Stimulated activated memory B cell treated with anti-CD40 and anti-IgM and Interleukin-4, amounts not matched to agents 10 μg/mL and 1 μg/mL and 100 μg/mL, for 72 hours (primary cell): ENCODE results near the gene PIP4P1.
A peak's percentile ranks its signal among the peaks of the same experiment; 100 is the strongest.
"Not testable (repeated sequence)": the region's sequence is repeated elsewhere in the genome, so short reads cannot be mapped to it uniquely, and the experiment has no call there.

ENCODE experiments used
- ATAC-seq: fragments of 150-1000 bp; cut with Tn5 transposase; 2 replicates; pipeline ENCODE4 v1.10.0; 2021
- H3K27ac Mint-ChIP-seq: one replicate; pipeline ENCODE4 v1.8.0; 2022; ENCODE audit warnings: mild to moderate bottlenecking, mixed read lengths
- H3K27me3 Mint-ChIP-seq: one replicate; pipeline ENCODE4 v1.8.0; 2022; ENCODE audit warnings: mixed read lengths
- H3K36me3 Mint-ChIP-seq: one replicate; pipeline ENCODE4 v1.8.0; 2022; ENCODE audit warnings: mixed read lengths
- H3K4me1 Mint-ChIP-seq: one replicate; pipeline ENCODE4 v1.8.0; 2022; ENCODE audit warnings: mixed read lengths
- H3K4me3 Mint-ChIP-seq: one replicate; pipeline ENCODE4 v1.8.0; 2022; ENCODE audit warnings: mild to moderate bottlenecking, moderate library complexity, mixed read lengths
- H3K9me3 Mint-ChIP-seq: one replicate; pipeline ENCODE4 v1.8.0; 2022; ENCODE audit warnings: mixed read lengths

Gene PIP4P1

GRCh38 chr14:20461225-20462141 is at the start of gene PIP4P1:
Gene PIP4P1 (minus strand): TSS chr14:20461434. CDS start chr14:20461325, 109 bp downstream.
- H3K27me3 Mint-ChIP-seq: no peaks in the 10 kb centered on the region
- H3K4me3 Mint-ChIP-seq: peak within 1 kb of the TSS; percentile 92
- peaks cover 16% of the 10 kb centered on the region for H3K36me3 Mint-ChIP-seq
- peaks cover 35% of the 10 kb centered on the region for H3K4me1 Mint-ChIP-seq
- H3K27ac Mint-ChIP-seq: peak within 1 kb of the TSS; percentile 83
- H3K9me3 Mint-ChIP-seq: peaks cover 3% of the 10 kb centered on the region
- peak; percentile 95 for ATAC-seq

GRCh38 chr14:20508367-20508766 is 47.1 kb upstream of the PIP4P1 start:
- H3K4me3 Mint-ChIP-seq: no peak overlapping the region
- no peaks in the 10 kb centered on the region for H3K9me3 Mint-ChIP-seq

GRCh38 chr14:20507537-20507936 is 46.3 kb upstream of the PIP4P1 start:
- not testable (repeated sequence) for H3K36me3 Mint-ChIP-seq, H3K9me3 Mint-ChIP-seq, H3K27ac Mint-ChIP-seq, ATAC-seq, H3K27me3 Mint-ChIP-seq, H3K4me3 Mint-ChIP-seq
- H3K4me1 Mint-ChIP-seq: peaks cover 26% of the 10 kb centered on the region

More at GRCh38 chr14:20508367-20508766, 47.1 kb upstream of the PIP4P1 start:
- Mint-ChIP-seq H3K36me3 (no peaks in the 10 kb centered on the region), H3K27me3 (no peaks in the 10 kb centered on the region), H3K4me1 (peaks cover 28% of the 10 kb centered on the region), H3K27ac (no peak overlapping the region)
- no peak for ATAC-seq

GRCh38 chr14:20506752-20507151 is 45.5 kb upstream of the PIP4P1 start:
- not testable (repeated sequence) for H3K27me3 Mint-ChIP-seq, H3K36me3 Mint-ChIP-seq, H3K9me3 Mint-ChIP-seq, H3K4me3 Mint-ChIP-seq, ATAC-seq, H3K27ac Mint-ChIP-seq
- peaks cover 19% of the 10 kb centered on the region for H3K4me1 Mint-ChIP-seq

- not testable (repeated sequence) for H3K9me3 Mint-ChIP-seq, H3K27ac Mint-ChIP-seq, H3K36me3 Mint-ChIP-seq, ATAC-seq, H3K4me3 Mint-ChIP-seq, H3K27me3 Mint-ChIP-seq
- peaks cover 14% of the 10 kb centered on the region for H3K4me1 Mint-ChIP-seq
Observed at GRCh38 chr14:20506276-20506675, 45.0 kb upstream of the PIP4P1 start.

- H3K9me3 Mint-ChIP-seq: no peaks in the 10 kb centered on the region
- H3K27me3 Mint-ChIP-seq: no peaks in the 10 kb centered on the region
- peak overlapping the region; percentile 18 for H3K27ac Mint-ChIP-seq
- H3K4me1 Mint-ChIP-seq: peaks cover 11% of the 10 kb centered on the region
- no peaks in the 10 kb centered on the region for H3K36me3 Mint-ChIP-seq
- H3K4me3 Mint-ChIP-seq: no peak overlapping the region
- peak; percentile 36 for ATAC-seq
Observed at GRCh38 chr14:20503898-20504297, 42.7 kb upstream of the PIP4P1 start.

- Mint-ChIP-seq H3K9me3 (no peaks in the 10 kb centered on the region), H3K27ac (no peak overlapping the region), H3K4me3 (no peak overlapping the region), H3K4me1 (peaks cover 11% of the 10 kb centered on the region), H3K36me3 (no peaks in the 10 kb centered on the region), H3K27me3 (no peaks in the 10 kb centered on the region)
- ATAC-seq: no peak
Observed at GRCh38 chr14:20501346-20501745, 40.1 kb upstream of the PIP4P1 start.

GRCh38 chr14:20499881-20500280 is 38.6 kb upstream of the PIP4P1 start:
- Mint-ChIP-seq H3K27ac (no peak overlapping the region), H3K27me3 (no peaks in the 10 kb centered on the region), H3K36me3 (no peaks in the 10 kb centered on the region), H3K4me3 (no peak overlapping the region), H3K4me1 (peaks cover 22% of the 10 kb centered on the region), H3K9me3 (peaks cover 4% of the 10 kb centered on the region)
- ATAC-seq: no peak

- Mint-ChIP-seq H3K36me3 (no peaks in the 10 kb centered on the region), H3K27ac (no peak overlapping the region), H3K9me3 (peaks cover 4% of the 10 kb centered on the region), H3K4me3 (no peak overlapping the region), H3K27me3 (no peaks in the 10 kb centered on the region), H3K4me1 (peaks cover 23% of the 10 kb centered on the region)
- no peak for ATAC-seq
Observed at GRCh38 chr14:20499108-20499507, 37.9 kb upstream of the PIP4P1 start.

GRCh38 chr14:20498622-20499021 is 37.4 kb upstream of the PIP4P1 start:
- Mint-ChIP-seq H3K27ac (no peak overlapping the region), H3K27me3 (no peaks in the 10 kb centered on the region), H3K4me3 (no peak overlapping the region), H3K4me1 (peaks cover 23% of the 10 kb centered on the region), H3K9me3 (peaks cover 4% of the 10 kb centered on the region), H3K36me3 (no peaks in the 10 kb centered on the region)
- no peak for ATAC-seq

- Mint-ChIP-seq H3K27me3 (no peaks in the 10 kb centered on the region), H3K4me1 (peaks cover 40% of the 10 kb centered on the region), H3K4me3 (no peak overlapping the region), H3K36me3 (no peaks in the 10 kb centered on the region), H3K27ac (peak overlapping the region; percentile 48), H3K9me3 (peaks cover 7% of the 10 kb centered on the region)
- no peak for ATAC-seq
Observed at GRCh38 chr14:20494935-20495766, 33.9 kb upstream of the PIP4P1 start.

GRCh38 chr14:20493634-20494033 is 32.4 kb upstream of the PIP4P1 start:
- peaks cover 50% of the 10 kb centered on the region for H3K4me1 Mint-ChIP-seq

GRCh38 chr14:20492486-20492885 is 31.3 kb upstream of the PIP4P1 start:
- Mint-ChIP-seq H3K36me3 (no peaks in the 10 kb centered on the region), H3K27me3 (no peaks in the 10 kb centered on the region), H3K4me1 (peaks cover 53% of the 10 kb centered on the region), H3K9me3 (peaks cover 7% of the 10 kb centered on the region), H3K4me3 (no peak overlapping the region), H3K27ac (peak overlapping the region; percentile 21)
- no peak for ATAC-seq

More at GRCh38 chr14:20493634-20494033, 32.4 kb upstream of the PIP4P1 start:
- Mint-ChIP-seq H3K27me3 (no peaks in the 10 kb centered on the region), H3K36me3 (no peaks in the 10 kb centered on the region), H3K9me3 (peaks cover 7% of the 10 kb centered on the region), H3K4me3 (peak overlapping the region; percentile 49), H3K27ac (peak overlapping the region; percentile 39)
- peak; percentile 24 for ATAC-seq

- H3K4me1 Mint-ChIP-seq: peaks cover 59% of the 10 kb centered on the region
- peaks cover 5% of the 10 kb centered on the region for H3K9me3 Mint-ChIP-seq
- H3K4me3 Mint-ChIP-seq: peak overlapping the region; percentile 51
- H3K27me3 Mint-ChIP-seq: no peaks in the 10 kb centered on the region
- H3K36me3 Mint-ChIP-seq: no peaks in the 10 kb centered on the region
- ATAC-seq: no peak
- H3K27ac Mint-ChIP-seq: peak overlapping the region; percentile 78
Observed at GRCh38 chr14:20490563-20490962, 29.3 kb upstream of the PIP4P1 start.
